ENCODE data around the gene PSMF1. TPM values are rescaled to one million over a fixed set of nuclear protein-coding genes. Genes with fewer than 3 reads are reported as not detected.

Gene PSMF1
- total and polyA plus RNA-seq, 7 experiments from 2014 or later: 88.7 to 157 (median 116) TPM

GRCh38 chr20:1204576-1204975 is 86.2 kb downstream of the PSMF1 start:
- Histone ChIP-seq H3K4me1 (ENCODE audit: control insufficient read depth in 2 of 2, insufficient read depth in 2 of 2, low read length in 2 of 2) (no peaks in the 10 kb centered on the region), H3K27me3 (ENCODE audit: control insufficient read depth in 2 of 2, insufficient read depth in 2 of 2, low read length in 2 of 2) (no peaks in the 10 kb centered on the region), H3K4me3 (ENCODE audit: low read length) (no peak overlapping the region), H3K36me3 (ENCODE audit: control insufficient read depth in 2 of 3, insufficient read depth in 3 of 3, low read length in 3 of 3) (no peaks in the 10 kb centered on the region), H3K27ac (ENCODE audit: low read depth, low read length) (no peak overlapping the region), H3K9me3 (ENCODE audit: control insufficient read depth in 2 of 3, low read length in 3 of 3) (no peaks in the 10 kb centered on the region)
- CTCF ChIA-PET: no interaction called here
- H3K4me1 Mint-ChIP-seq: peaks cover 2 to 10% (median 7%) of the 10 kb centered on the region in 7 donors
- no peak for DNase-seq
- intact Hi-C loops (cut with micrococcal nuclease): no loop called here
- peaks cover 0 to 18% (median 0%) of the 10 kb centered on the region in 5 donors for H3K27me3 Mint-ChIP-seq
- POLR2A ChIA-PET: no interaction called here
- no peaks in the 10 kb centered on the region for H3K9me3 Mint-ChIP-seq
- no peak overlapping the region for H3K27ac Mint-ChIP-seq
- H3K36me3 Mint-ChIP-seq: no peaks in the 10 kb centered on the region
- ATAC-seq: no peak
- no peak overlapping the region for H3K4me3 Mint-ChIP-seq

GRCh38 chr20:1205802-1206201 is 87.4 kb downstream of the PSMF1 start:
- ATAC-seq: no peak
- no peaks in the 10 kb centered on the region for H3K27me3 ChIP-seq (ENCODE audit: control insufficient read depth in 2 of 2, insufficient read depth in 2 of 2, low read length in 2 of 2)
- Mint-ChIP-seq H3K36me3 (no peaks in the 10 kb centered on the region), H3K4me1 (no peaks in the 10 kb centered on the region), H3K4me3 (no peak overlapping the region), H3K27me3 (peaks cover 0 to 18% (median 0%) of the 10 kb centered on the region in 5 donors), H3K9me3 (no peaks in the 10 kb centered on the region), H3K27ac (no peak overlapping the region)
- POLR2A ChIA-PET: interaction anchor here (1.1 kb wide), 1 partner anchor 92 kb away, joined by 3 read pairs; no protein-coding TSS in a partner anchor
- H3K9me3 ChIP-seq (ENCODE audit: control insufficient read depth in 2 of 3, low read length in 3 of 3): no peaks in the 10 kb centered on the region
- H3K4me1 ChIP-seq (ENCODE audit: control insufficient read depth in 2 of 2, insufficient read depth in 2 of 2, low read length in 2 of 2): no peaks in the 10 kb centered on the region
- DNase-seq: no peak
- H3K4me3 ChIP-seq (ENCODE audit: low read length): no peak overlapping the region
- no peak overlapping the region for H3K27ac ChIP-seq (ENCODE audit: low read depth, low read length)
- H3K36me3 ChIP-seq (ENCODE audit: control insufficient read depth in 2 of 3, insufficient read depth in 3 of 3, low read length in 3 of 3): no peaks in the 10 kb centered on the region
- intact Hi-C loops (cut with micrococcal nuclease): no loop called here
- CTCF ChIA-PET: no interaction called here

GRCh38 chr20:1206366-1207148 is 88.2 kb downstream of the PSMF1 start:
- ChIA-PET CTCF (no interaction called here), POLR2A (interaction anchor here (1.1 kb wide), 1 partner anchor 92 kb away, joined by 3 read pairs; no protein-coding TSS in a partner anchor)
- no peaks in the 10 kb centered on the region for H3K9me3 Mint-ChIP-seq
- Histone ChIP-seq H3K27ac (ENCODE audit: low read depth, low read length) (no peak overlapping the region), H3K36me3 (ENCODE audit: control insufficient read depth in 2 of 3, insufficient read depth in 3 of 3, low read length in 3 of 3) (no peaks in the 10 kb centered on the region), H3K4me1 (ENCODE audit: control insufficient read depth in 2 of 2, insufficient read depth in 2 of 2, low read length in 2 of 2) (no peaks in the 10 kb centered on the region), H3K27me3 (ENCODE audit: control insufficient read depth in 2 of 2, insufficient read depth in 2 of 2, low read length in 2 of 2) (no peaks in the 10 kb centered on the region), H3K4me3 (ENCODE audit: low read length) (no peak overlapping the region), H3K9me3 (ENCODE audit: control insufficient read depth in 2 of 3, low read length in 3 of 3) (no peaks in the 10 kb centered on the region)
- no peak overlapping the region for H3K27ac Mint-ChIP-seq
- DNase-seq (no peak), ATAC-seq (no peak)
- no peak overlapping the region for H3K4me3 Mint-ChIP-seq
- no peaks in the 10 kb centered on the region for H3K4me1 Mint-ChIP-seq
- intact Hi-C loops (cut with micrococcal nuclease): no loop called here
- H3K27me3 Mint-ChIP-seq: peaks cover 0 to 18% (median 0%) of the 10 kb centered on the region in 5 donors
- no peaks in the 10 kb centered on the region for H3K36me3 Mint-ChIP-seq

- CTCF ChIA-PET: no interaction called here
Measured at GRCh38 chr20:1207293-1207878, 89.0 kb downstream of the PSMF1 start.

DNA sequence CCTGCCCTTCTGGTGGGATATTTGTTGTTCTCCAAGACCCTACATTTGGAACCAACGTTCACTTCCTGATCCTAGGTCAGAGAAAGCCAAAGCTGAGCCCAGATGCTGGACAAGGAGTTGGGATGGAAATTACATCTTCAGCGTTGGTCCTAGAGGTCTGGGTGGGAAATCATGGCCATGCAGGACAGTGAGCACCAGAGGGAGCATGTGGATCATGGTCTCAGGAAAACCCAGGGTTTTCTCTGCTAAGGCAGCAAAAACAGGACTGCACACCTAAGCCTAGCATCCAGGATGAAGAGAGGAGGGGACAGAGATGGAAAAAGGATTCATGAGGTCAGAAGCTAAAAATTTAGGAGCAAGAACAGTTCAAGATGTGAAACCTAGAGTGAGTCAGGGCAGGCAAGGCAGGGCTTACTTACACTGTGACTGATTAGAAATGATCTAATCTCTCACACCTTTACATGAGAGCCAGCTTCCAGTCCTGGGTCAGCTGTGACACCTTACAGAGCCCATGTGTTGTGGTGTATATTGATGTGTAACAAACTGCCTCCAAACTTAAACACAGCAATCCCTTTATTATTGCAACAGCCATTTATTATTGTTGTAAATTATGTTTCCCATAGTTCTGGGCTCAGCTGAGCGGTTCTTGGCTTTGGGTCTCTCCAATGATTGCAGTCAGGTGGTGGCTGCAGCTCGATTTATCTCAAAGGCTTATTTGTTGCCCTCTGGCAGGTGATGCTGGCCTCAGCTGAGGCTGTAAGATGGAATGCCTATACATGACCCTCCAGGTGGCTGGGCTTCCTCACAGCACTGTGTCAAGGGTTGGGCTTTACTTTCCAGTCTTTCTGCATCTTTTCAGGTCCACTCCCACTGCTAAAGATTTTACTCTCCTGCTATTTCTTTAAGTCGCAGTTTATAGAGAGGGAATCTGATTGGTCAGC is 91.3 kb downstream of the PSMF1 start:
- peaks cover 0 to 18% (median 0%) of the 10 kb centered on the region in 5 donors for H3K27me3 Mint-ChIP-seq
- Histone ChIP-seq H3K4me1 (ENCODE audit: control insufficient read depth in 2 of 2, insufficient read depth in 2 of 2, low read length in 2 of 2) (peaks cover 0 to 5% of the 10 kb centered on the region in 2 donors), H3K27ac (ENCODE audit: low read depth, low read length) (no peak overlapping the region), H3K27me3 (ENCODE audit: control insufficient read depth in 2 of 2, insufficient read depth in 2 of 2, low read length in 2 of 2) (no peaks in the 10 kb centered on the region), H3K36me3 (ENCODE audit: control insufficient read depth in 2 of 3, insufficient read depth in 3 of 3, low read length in 3 of 3) (no peaks in the 10 kb centered on the region), H3K9me3 (ENCODE audit: control insufficient read depth in 2 of 3, low read length in 3 of 3) (no peaks in the 10 kb centered on the region), H3K4me3 (ENCODE audit: low read length) (no peak overlapping the region)
- no peak for ATAC-seq
- POLR2A ChIA-PET: no interaction called here
- H3K9me3 Mint-ChIP-seq: no peaks in the 10 kb centered on the region
- peaks cover 1 to 20% (median 9%) of the 10 kb centered on the region in 7 donors for H3K4me1 Mint-ChIP-seq
- H3K27ac Mint-ChIP-seq: peak overlapping the region in 1 of 9 donors; percentile 3
- CTCF ChIA-PET: interaction anchor here (0.6 to 2.0 kb wide), 6 partner anchors 16 to 255 kb away, joined by 3 to 6 read pairs (median 3); partner anchors contain the start of gene RAD21L1
- DNase-seq: no peak
- H3K4me3 Mint-ChIP-seq: no peak overlapping the region
- intact Hi-C loops (cut with micrococcal nuclease): loop anchor here (5.0 to 10.0 kb wide), 4 partner anchors 237 to 665 kb away; partner anchors contain the start of gene CSNK2A1 (in 1 of the 2)
- H3K36me3 Mint-ChIP-seq: no peaks in the 10 kb centered on the region

More at GRCh38 chr20:1207293-1207878, 89.0 kb downstream of the PSMF1 start:
- no peak overlapping the region for H3K4me3 ChIP-seq (ENCODE audit: low read length)
- H3K4me3 Mint-ChIP-seq: no peak overlapping the region
- H3K9me3 ChIP-seq (ENCODE audit: control insufficient read depth in 2 of 3, low read length in 3 of 3): no peaks in the 10 kb centered on the region
- H3K27me3 ChIP-seq (ENCODE audit: control insufficient read depth in 2 of 2, insufficient read depth in 2 of 2, low read length in 2 of 2): no peaks in the 10 kb centered on the region
- intact Hi-C loops (cut with micrococcal nuclease): no loop called here
- H3K9me3 Mint-ChIP-seq: no peaks in the 10 kb centered on the region
- no peak overlapping the region for H3K27ac Mint-ChIP-seq
- DNase-seq (no peak), ATAC-seq (no peak)
- H3K36me3 ChIP-seq (ENCODE audit: control insufficient read depth in 2 of 3, insufficient read depth in 3 of 3, low read length in 3 of 3): no peaks in the 10 kb centered on the region
- H3K36me3 Mint-ChIP-seq: no peaks in the 10 kb centered on the region
- no peak overlapping the region for H3K27ac ChIP-seq (ENCODE audit: low read depth, low read length)
- POLR2A ChIA-PET: no interaction called here
- H3K4me1 ChIP-seq (ENCODE audit: control insufficient read depth in 2 of 2, insufficient read depth in 2 of 2, low read length in 2 of 2): no peaks in the 10 kb centered on the region
- H3K4me1 Mint-ChIP-seq: peaks cover 0 to 6% (median 0%) of the 10 kb centered on the region in 7 donors
- H3K27me3 Mint-ChIP-seq: peaks cover 0 to 18% (median 0%) of the 10 kb centered on the region in 5 donors

DNA sequence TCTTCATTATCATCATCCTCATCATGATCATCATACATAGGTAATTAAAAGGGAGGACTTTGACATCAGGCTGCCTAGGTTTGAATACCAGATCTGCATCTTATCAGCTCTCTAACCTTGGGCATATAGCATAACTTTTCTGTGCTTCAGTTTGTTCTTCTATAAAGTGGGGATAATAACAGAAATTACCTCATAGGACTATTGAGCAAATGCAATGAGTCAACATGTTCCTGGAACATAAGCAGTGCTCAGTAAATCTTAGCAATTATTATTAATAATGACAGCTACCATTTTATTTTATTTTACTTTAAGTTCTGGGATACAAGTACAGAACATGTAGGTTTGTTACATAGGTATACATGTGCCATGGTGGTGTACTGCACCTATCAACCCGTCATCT is 92.1 kb downstream of the PSMF1 start:
- Mint-ChIP-seq H3K4me1 (peaks cover 9 to 28% (median 17%) of the 10 kb centered on the region in 7 donors), H3K27me3 (peaks cover 0 to 18% (median 0%) of the 10 kb centered on the region in 5 donors), H3K4me3 (no peak overlapping the region), H3K36me3 (no peaks in the 10 kb centered on the region), H3K27ac (no peak overlapping the region), H3K9me3 (no peaks in the 10 kb centered on the region)
- ChIA-PET POLR2A (no interaction called here), CTCF (interaction anchor here (1.5 to 2.0 kb wide), 2 partner anchors 228 to 395 kb away, joined by 3 to 6 read pairs; no protein-coding TSS in a partner anchor)
- ATAC-seq (no peak), DNase-seq (no peak)
- Histone ChIP-seq H3K27me3 (ENCODE audit: control insufficient read depth in 2 of 2, insufficient read depth in 2 of 2, low read length in 2 of 2) (no peaks in the 10 kb centered on the region), H3K9me3 (ENCODE audit: control insufficient read depth in 2 of 3, low read length in 3 of 3) (no peaks in the 10 kb centered on the region), H3K27ac (ENCODE audit: low read depth, low read length) (no peak overlapping the region), H3K4me3 (ENCODE audit: low read length) (no peak overlapping the region), H3K4me1 (ENCODE audit: control insufficient read depth in 2 of 2, insufficient read depth in 2 of 2, low read length in 2 of 2) (peaks cover 5 to 6% of the 10 kb centered on the region in 2 donors), H3K36me3 (ENCODE audit: control insufficient read depth in 2 of 3, insufficient read depth in 3 of 3, low read length in 3 of 3) (no peaks in the 10 kb centered on the region)
- intact Hi-C loops (cut with micrococcal nuclease): loop anchor here (5.0 to 10.0 kb wide), 4 partner anchors 238 to 666 kb away; partner anchors contain the start of gene CSNK2A1 (in 1 of the 2)

All from naive thymus-derived CD4-positive, alpha-beta T cell (primary cell).